Fibroblast of skin of right quadriceps (primary cell): ENCODE data around the gene WAC.
A peak's percentile ranks its signal among the peaks of the same experiment; 100 is the strongest.
"Not testable (repeated sequence)": the region's sequence is repeated elsewhere in the genome, so short reads cannot be mapped to it uniquely, and the experiment has no call there.

ENCODE experiments used
- DNase-seq: peaks from one replicate; pipeline ENCODE4 v3.0.0-alpha.2; 2013

The WAC gene

GRCh38 chr10:28619455-28619854 lies 86.5 kb downstream of the WAC start:
- no peak for DNase-seq

- no peak for DNase-seq
Measured at GRCh38 chr10:28620251-28620650, 87.3 kb downstream of the WAC start.

DNA sequence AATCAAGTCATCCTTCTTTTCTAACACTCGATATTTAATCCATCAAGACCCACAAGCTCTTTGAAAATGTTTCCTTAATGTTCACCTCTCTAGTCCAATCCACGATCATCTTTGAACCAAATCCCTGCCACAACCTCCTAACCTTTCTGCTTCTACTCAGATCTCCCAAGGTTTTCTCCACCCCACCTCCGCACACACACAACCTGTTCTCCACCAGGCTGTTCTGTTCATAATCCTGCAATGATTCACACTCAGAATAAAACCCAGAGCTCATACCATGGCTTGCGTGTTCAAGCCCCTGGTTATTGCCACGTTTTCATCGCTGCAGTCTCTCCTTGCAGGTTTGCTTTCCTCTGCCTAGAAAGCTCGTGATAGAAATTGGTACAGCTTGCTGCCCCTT lies 90.6 kb downstream of the WAC start:
- DNase-seq: no peak

DNA sequence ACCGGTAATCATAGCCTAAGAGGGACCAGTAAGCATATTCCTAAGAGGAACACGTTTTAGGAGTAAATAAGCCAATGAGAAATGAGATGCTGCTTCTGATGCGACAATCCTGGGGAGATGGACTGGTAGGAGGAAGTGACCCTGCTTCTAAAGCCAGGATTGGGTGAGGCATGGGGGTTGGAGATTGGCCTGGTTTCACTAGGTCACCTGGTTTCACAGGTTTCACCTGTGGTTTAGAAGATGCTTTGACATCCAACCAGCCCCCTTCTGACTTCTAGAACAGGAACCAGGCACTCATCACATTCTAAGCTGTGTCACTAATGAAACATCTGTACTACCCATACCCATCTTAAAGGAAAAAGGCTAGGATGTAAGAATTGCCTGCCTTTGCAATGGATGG lies 91.4 kb downstream of the WAC start:
- no peak for DNase-seq

- peak; percentile 25 for DNase-seq
Measured at GRCh38 chr10:28627102-28627501, 94.2 kb downstream of the WAC start.

- DNase-seq: peak; percentile 64
Measured at GRCh38 chr10:28628184-28628893, 95.4 kb downstream of the WAC start.

GRCh38 chr10:28631896-28632583 lies 99.1 kb downstream of the WAC start:
- DNase-seq: no peak

- no peak for DNase-seq
Measured at GRCh38 chr10:28632584-28632945, 99.6 kb downstream of the WAC start.

GRCh38 chr10:28633750-28634149 lies 100.8 kb downstream of the WAC start:
- no peak for DNase-seq

- DNase-seq: no peak
Measured at GRCh38 chr10:28637346-28637745, 104.4 kb downstream of the WAC start.

- no peak for DNase-seq
Measured at GRCh38 chr10:28638392-28638791, 105.5 kb downstream of the WAC start.

DNA sequence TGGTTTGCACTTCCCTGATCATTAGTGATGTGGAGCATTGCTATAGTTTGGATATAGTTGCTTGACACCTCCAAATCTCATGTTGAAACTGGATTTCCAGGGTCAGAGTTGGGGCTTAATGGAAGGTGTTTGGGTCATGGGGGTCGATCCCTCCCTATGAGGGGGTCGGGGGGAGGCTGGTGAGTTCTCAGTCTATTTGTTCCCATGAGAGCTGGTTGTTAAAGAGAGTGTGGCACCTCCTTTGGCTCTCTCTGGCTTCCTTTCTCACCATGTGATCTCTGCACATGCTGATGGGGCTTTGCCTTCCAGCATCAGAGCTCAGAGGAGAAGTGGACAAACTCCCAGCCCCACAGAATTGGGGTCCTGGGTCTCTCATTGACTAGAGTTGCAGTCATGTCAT lies 107.6 kb downstream of the WAC start:
- no peak for DNase-seq

DNA sequence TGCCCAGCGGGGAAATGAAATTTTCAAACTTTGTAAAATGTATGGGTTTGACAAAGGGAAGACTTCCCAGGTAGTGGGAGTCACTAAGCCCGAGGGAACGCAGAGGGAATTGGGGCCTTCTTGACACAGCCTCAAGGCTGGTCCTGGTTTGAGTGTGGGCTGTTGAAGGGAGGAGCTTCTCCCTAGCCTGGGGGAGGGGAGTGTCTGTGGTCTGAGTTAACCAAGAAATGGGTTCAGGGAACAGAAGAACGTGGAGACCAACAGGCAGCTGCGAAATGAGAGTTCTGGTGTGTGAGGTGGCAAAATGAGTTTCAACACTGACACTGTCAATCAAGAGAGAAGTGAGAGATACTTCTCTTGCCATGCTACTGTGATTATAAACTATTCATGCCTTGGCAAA lies 111.7 kb downstream of the WAC start:
- DNase-seq: no peak

GRCh38 chr10:28652106-28652505 lies 119.2 kb downstream of the WAC start:
- no peak for DNase-seq

DNA sequence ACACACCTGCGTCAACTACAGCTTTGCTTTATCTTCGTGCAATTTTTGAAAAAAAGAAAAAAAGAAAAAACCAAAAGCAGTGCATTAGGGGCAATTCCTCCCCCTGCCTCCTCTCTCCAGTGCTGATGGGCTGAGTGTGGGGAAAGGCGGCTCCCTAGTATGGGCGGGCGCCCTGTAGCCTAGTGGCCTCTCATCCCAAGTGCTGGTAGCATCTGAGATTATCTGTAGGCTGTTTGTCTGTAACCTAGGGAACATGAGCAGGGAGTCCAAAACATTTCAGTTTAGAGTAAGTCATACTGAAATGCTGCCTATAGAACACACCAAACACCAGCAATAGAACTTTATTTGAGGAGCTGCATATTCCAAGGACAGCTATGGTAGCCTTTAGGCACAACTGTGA lies 119.8 kb downstream of the WAC start:
- no peak for DNase-seq

GRCh38 chr10:28658824-28659223 lies 125.9 kb downstream of the WAC start:
- DNase-seq: not testable (repeated sequence)

DNA sequence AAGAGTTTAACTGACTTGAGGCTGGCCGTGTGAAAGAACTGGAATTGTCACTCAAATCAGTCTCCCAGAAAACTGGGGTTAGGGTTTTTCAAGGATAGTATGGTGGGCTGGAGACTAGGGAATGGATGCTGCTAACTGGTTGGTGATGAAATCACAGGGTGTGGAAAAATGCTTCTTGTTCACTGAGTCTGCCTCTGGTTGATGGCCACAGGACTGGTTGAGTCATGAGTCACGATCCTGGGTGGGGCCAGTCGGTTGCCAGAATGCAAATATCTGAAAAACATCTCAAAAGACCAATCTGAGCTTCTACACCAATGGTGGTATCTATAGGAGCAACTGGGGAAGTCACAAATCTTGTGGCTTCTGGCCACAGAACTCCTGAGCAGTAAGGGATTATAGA lies 128.1 kb downstream of the WAC start:
- peak; percentile 79 for DNase-seq

DNA sequence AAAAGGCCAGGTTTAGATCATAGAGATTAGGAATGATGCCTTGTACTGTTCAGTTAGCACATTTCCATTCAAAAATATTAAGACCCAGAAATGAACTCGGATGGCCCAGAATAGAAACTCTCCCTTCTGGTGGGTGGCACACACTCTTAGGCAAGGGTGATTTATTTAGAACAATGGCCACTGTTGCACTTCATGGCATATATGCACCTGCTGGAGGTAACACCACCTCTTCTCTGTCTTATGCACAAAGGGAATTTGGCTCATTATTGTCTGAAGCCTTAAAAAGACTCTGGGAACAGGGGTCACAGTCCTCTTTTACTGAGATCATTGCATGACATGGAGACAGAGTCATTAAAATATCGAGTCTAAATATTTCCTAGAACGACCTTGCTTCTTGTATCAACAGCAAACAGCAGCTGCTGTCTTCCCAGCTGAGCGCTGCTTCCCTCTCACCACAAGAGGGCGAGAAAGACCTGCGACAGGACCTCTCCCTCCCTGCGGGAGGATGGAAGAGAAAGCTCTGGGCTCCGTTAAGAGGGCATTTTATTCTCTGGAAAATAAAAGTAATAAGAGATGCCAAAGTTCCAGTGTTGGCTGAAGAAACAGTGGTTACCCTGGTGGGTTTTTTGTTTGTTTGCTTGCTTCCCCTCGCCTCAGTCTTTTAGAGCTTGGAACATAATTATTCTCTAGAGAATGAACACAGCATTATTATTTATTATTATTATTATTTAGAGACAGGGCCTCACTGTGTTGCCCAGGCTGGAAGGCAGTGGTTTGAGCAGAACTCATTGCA lies 130.9 kb downstream of the WAC start:
- peak; percentile 75 for DNase-seq

GRCh38 chr10:28664369-28664740 lies 131.4 kb downstream of the WAC start:
- peak; percentile 60 for DNase-seq

GRCh38 chr10:28666751-28667467 lies 134.0 kb downstream of the WAC start:
- DNase-seq: no peak

- DNase-seq: peak; percentile 40
Measured at GRCh38 chr10:28668363-28669226, 135.7 kb downstream of the WAC start.
